GM13976 (cell line): ENCODE data around the gene CCDC200.
"Not testable (repeated sequence)": the region's sequence is repeated elsewhere in the genome, so short reads cannot be mapped to it uniquely, and the experiment has no call there.

Experiments used
- DNase-seq: peaks from one replicate; pipeline ENCODE4 v3.0.0; 2012; ENCODE audit warnings: low spot score
- CTCF ChIP-seq: IDR thresholded peaks from 2 replicates; pipeline ENCODE4 v1.5.1; 2012; ENCODE audit warnings: borderline replicate concordance, mild to moderate bottlenecking; ENCODE audit not compliant: insufficient read depth; ENCODE audit errors: extremely low read depth, missing control alignments, control extremely low read depth
- in situ Hi-C: fragments of 300-500 bp; cut with MboI; formaldehyde crosslinking; loops from one replicate; pipeline ENCODE4 v1.12.0; 2022; ENCODE audit warnings: low sequenced_read_pairs, mixed read lengths, inconsistent platforms; ENCODE audit not compliant: unreplicated experiment

Gene CCDC200

GRCh38 chr17:43210576-43210975 is 17.8 kb downstream of the CCDC200 start:
- in situ Hi-C loops, result loop anchor here (25.0 kb wide), 1 partner anchor 102 kb away; no protein-coding TSS in a partner anchor
- no peak for DNase-seq
- TF ChIP-seq CTCF, result no peak

GRCh38 chr17:43203013-43203412 is 25.4 kb downstream of the CCDC200 start:
- DNase-seq, result not testable (repeated sequence)
- in situ Hi-C loops, result loop anchor here (25.0 kb wide), 1 partner anchor 109 kb away; no protein-coding TSS in a partner anchor

DNA sequence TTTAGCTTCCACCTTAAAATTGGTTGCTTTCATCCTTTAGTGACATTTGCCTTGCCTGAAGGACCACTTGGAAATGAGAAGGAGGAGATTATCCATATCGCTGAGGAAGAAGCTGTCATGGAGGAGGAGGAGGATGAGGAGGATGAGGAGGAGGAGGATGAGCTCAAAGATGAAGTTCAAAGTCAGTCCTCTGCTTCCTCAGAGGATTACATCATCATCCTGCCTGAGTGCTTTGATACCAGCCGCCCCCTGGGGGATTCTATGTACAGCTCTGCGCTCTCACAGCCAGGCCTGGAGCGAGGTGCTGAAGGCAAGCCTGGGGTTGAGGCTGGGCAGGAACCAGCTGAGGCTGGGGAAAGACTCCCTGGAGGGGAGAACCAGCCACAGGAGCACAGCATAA is 28.3 kb downstream of the CCDC200 start:
- in situ Hi-C loops, result loop anchor here (25.0 kb wide), 1 partner anchor 112 kb away; no protein-coding TSS in a partner anchor
- TF ChIP-seq CTCF, result no peak
- no peak for DNase-seq

- in situ Hi-C loops, result loop anchor here (25.0 kb wide), 1 partner anchor 113 kb away; no protein-coding TSS in a partner anchor
- TF ChIP-seq CTCF, result no peak
- DNase-seq, result no peak
Measured at GRCh38 chr17:43199633-43200032, 28.8 kb downstream of the CCDC200 start.

- in situ Hi-C loops, result no loop called here
- no peak for DNase-seq
- TF ChIP-seq CTCF, result no peak
Measured at GRCh38 chr17:43193251-43193650, 35.2 kb downstream of the CCDC200 start.

GRCh38 chr17:43186656-43187055 is 41.8 kb downstream of the CCDC200 start:
- DNase-seq, in situ Hi-C loops: not testable (repeated sequence)

DNA sequence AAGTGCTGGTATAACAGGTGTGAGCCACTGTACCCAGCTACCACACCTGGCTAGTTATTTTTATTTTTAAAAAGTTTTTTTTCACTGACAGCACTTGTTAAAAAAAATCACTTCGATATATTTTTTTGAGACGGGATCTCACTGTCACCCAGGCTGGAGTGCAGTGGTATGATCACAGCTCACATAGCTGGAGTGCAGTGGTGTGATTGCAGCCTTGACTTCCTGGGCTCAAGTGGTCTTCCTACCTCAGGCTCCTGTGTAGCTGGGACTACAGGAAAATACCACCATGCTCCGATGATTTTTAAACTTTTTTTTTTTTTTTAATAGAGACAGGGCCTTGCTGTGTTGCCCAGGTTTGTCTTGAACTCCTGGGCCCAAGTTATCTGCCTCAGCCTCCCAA is 44.5 kb downstream of the CCDC200 start:
- DNase-seq, result no peak
- no peak for TF ChIP-seq CTCF
- in situ Hi-C loops, result no loop called here

- in situ Hi-C loops, result no loop called here
- no peak for DNase-seq
- TF ChIP-seq CTCF, result no peak
Measured at GRCh38 chr17:43176119-43176570, 52.3 kb downstream of the CCDC200 start.
